ENCODE results near the gene ADAM23. TPM values are rescaled to one million over a fixed set of nuclear protein-coding genes. Genes with fewer than 3 reads are reported as not detected.

ADAM23 gene
- total and polyA plus RNA-seq, 2 of the 13 experiments (the other 11 are each of a cell fraction or from before 2014, with no cell fraction given) = 0.04 TPM; not detected in 1

DNA sequence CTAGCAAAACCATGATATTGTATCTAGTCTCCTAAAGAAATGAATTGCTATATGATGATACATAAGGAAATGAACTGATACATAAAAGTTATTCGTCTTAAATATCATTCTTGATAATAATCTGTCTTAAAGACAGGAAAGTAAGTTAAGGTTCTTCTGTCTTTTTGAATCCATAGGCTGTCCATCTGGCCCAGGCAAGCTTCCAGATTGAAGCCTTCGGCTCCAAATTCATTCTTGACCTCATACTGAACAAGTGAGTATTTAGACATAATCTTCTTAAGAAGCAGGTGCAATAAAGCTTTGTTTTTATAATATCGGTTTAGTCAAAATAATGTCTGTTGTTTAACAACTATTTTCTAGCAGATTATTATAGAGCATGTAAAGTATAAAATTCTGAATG is 37.7 kb downstream of the ADAM23 start (continued):
- TF ChIP-seq ARNTL (CRISPR knock-in tag; IDR thresholded peaks at IDR 0.05) (no peak), ZNF234 (CRISPR knock-in tag; conservative IDR thresholded peaks at IDR 0.05) (no peak), TBP (CRISPR knock-in tag; IDR thresholded peaks at IDR 0.05) (no peak), RBFOX2 (IDR thresholded peaks at IDR 0.05; ENCODE audit: low read depth, low read length) (no peak), ZFY (CRISPR knock-in tag; IDR thresholded peaks at IDR 0.05) (no peak), MIER2 (CRISPR knock-in tag; IDR thresholded peaks at IDR 0.05) (no peak)

DNA sequence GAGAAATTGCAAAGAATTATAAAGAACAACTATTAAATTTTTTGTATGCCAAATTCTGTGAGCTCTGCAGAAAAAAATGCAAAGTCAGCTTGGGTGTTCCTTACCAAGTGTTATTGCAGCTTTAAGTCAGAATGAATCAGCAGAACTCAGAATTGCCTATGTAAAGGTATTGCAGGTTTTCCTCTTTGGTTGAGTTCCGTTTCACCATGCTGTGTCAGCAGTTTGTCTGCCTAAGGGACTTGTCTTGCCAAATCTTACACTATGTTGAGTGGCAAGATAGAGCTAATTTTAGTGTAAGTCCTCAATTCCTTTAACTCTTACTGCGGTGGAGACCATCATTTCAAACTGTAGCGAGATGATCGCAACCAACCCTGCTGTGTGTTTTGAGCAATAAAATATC is 38.8 kb downstream of the ADAM23 start:
- 0 out of 5 replicates have a peak, but pooled peaks cover 0 to 6% of the 10 kb centered on the region in 2 experiments for H3K27me3 ChIP-seq (ENCODE audit: control insufficient read depth in 1 of 2, insufficient read depth in 2 of 2, low read length in 2 of 2)
- CTCF ChIA-PET (ENCODE audit: low intra/inter-chr PET ratio, low total read pairs) = no interaction called here
- intact Hi-C loops (cut with micrococcal nuclease; ENCODE audit: unreplicated experiment) (no loop called here), in situ Hi-C loops (cut with HindIII; ENCODE audit: extremely low pct_ligation_motif_present, low pct_unique_long_range_greater_than_20kb) (no loop called here)
- FAIRE-seq = no peak
- no peak for ATAC-seq
- H3K36me3 ChIP-seq (replicated peaks in 1 of 2; ENCODE audit: control insufficient read depth in 1 of 2, insufficient read depth in 2 of 2, low read length in 2 of 2) = no peaks in the 10 kb centered on the region
- no peaks in the 10 kb centered on the region for H3K79me2 ChIP-seq (ENCODE audit: insufficient read depth, low read length)
- H3K4me2 ChIP-seq (ENCODE audit: low read depth, low read length) = no peak overlapping the region
- H2AFZ ChIP-seq (ENCODE audit: low read length) = no peak overlapping the region
- no TSS peak for BruUV-seq (replicated peaks)
- H3K4me1 ChIP-seq (ENCODE audit: insufficient read depth, low read length) = no peaks in the 10 kb centered on the region
- no peak for DNase-seq (ENCODE audit: low spot score)
- POLR2A ChIA-PET = no interaction called here
- TF ChIP-seq MAFF (IDR thresholded peaks at IDR 0.05; ENCODE audit: low read depth, low read length) (peak; percentile 96), MAFK (conservative IDR thresholded peaks at IDR 0.05 in 1 of 2, IDR thresholded peaks at IDR 0.05 in 1 of 2; ENCODE audit: low read length in 2 of 2) (peak; percentile 95 to 97), ZNF773 (CRISPR knock-in tag; IDR thresholded peaks at IDR 0.05; ENCODE audit: borderline replicate concordance) (no peak), YEATS4 (CRISPR knock-in tag; IDR thresholded peaks at IDR 0.05; ENCODE audit: borderline replicate concordance) (no peak)
- H3K9me3 ChIP-seq (ENCODE audit: low read length) = no peaks in the 10 kb centered on the region
- H3K4me3 ChIP-seq (replicated peaks in 1 of 3; ENCODE audit: insufficient read depth in 1 of 3, low read depth in 2 of 3, low read length in 3 of 3) = no peak overlapping the region
- no peak overlapping the region for H3K27ac ChIP-seq (ENCODE audit: extremely low read length, insufficient read depth, low read length)
- H3K9ac ChIP-seq (ENCODE audit: insufficient read depth, low read depth, low read length) = no peak overlapping the region
- WGBS (ENCODE audit: low lambda C conversion rate) = 57% methylated on average over 4 of the region's 4 CpGs
- no peaks in the 10 kb centered on the region for H4K20me1 ChIP-seq (ENCODE audit: insufficient read depth, low read length)

All from HepG2 (cell line).